ENCODE results near the gene MYO16.

Gene MYO16

DNA sequence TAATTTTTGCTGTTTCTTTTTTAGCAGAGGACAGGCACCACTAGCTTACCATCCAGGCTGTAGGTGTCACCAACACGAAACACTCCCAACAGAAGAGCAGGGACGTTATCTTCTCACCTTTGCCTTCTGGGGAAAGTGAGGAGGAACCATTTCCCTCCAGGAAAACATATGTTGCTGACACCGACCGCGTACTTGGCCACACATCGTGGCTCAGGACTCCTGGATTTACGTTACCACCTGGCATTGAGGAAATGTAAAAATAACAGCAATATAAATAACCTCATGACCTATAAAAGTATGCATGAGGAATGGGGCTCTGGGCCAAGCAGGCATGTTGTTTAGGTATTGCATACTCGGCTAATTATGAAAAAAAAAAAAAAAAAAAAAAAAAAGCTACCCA, 525.1 kb downstream of the MYO16 start:
- DNase-seq (ENCODE audit: low spot score) = no peak

DNA sequence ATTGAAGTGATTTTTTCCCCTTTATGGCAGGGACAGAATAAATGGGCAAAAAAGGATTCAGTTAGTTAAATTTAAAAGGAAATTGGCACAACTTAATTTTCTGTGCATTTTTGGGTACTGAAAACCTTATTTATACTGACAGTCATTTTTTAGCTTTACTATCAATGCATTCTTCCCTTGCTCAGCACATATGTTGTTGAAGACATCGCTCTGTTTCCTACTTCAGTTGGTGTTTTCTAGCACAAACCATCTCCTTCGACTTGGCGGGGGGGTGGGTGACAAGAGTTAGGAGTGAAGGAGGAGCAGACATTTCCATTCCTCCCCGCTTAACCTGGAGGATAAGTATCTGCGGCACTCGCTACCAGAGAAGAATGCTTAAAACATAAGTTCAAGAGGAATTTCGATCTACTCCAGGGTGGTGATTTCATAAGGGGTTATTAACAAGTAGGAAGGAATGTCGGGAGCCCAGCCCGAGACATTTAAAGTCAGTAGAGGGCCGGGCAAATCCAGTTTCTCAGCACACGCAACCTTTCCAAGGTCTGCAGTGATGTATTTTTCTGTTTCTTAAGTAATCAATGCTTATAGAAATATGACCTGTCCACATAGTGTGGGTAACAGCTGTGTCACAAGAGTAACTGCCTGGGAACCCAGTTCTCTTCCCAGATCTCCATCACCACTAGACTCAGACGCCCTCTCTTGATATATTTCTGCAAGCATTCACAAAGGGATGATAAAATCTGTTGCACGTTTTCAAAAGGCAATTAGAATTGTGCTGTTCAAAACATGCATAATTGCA, 525.8 kb downstream of the MYO16 start:
- DNase-seq (ENCODE audit: low spot score) = no peak

DNA sequence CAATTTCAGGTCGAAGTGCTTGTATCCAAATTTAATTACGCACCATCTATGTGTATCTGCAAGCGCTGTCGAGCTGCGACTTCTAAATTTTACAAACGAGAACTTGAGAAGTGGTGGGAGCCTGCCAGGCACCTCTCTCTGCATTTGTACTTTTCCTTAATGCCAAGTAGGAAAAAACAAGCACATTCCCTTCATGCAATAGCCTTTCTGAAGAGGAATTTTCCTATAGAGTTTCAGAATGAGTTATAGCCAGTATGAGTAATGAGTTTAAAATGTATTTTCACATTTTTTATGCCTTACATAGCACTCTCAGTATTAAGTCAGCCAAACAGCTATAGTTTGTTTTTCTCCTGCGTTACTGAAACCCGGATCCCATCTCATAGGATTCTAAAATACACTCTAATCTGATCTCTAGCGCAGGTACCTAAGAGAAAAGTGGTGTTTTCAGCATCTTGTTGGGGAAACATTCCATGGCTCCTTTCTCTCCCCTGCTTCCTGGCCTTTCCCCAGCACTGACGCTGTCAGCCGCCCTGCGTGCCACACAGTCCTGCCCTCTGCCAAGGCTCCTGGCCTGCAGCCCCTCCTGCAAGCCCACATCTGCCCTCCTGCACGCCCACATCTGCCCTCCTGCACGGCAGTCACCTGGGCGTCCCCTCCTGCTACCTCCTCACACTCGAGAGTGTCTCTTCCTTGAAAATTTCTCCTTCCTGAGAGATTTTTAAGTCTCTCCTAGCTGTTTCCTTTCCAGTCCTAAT, 526.9 kb downstream of the MYO16 start:
- DNase-seq (ENCODE audit: low spot score) = peak; percentile 55

DNA sequence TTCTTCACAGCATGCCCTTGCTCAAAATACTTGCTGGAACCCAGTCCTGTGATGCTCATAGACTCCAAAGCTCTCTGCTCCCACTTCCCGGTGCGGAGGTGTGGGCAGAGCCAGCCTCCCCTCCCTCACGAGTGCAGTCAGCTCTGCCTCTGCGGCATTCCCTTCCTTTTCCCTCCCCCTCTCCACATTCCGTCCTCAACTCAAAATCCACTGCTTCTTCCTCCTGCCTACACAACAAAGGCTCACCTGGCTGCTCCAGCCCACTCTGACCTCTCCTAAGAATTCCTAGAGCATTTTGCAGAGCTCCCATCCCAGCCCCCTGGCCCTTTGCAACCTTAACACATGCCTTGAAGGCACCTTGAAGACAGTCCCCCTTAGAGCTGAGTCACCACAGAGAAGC, 527.9 kb downstream of the MYO16 start:
- DNase-seq (ENCODE audit: low spot score) = peak; percentile 2

DNA sequence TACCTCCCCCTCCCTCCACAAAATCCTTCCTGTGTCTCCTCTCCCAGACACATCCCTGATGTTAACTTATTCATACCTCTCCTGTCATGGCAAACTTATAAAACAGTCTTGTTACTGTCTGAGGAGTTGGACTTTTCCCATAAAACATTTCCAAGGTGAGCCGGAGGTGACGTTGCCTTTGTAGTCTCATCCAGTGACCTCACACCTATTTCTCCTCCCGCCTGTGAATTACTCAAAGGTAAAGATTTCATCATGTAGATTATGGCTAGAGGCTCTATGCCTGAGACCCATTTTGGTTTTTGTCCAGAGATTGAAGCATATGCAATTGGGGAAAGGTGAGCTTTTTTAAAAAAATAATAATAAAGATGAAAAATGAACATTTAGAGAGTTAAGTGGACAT, 529.0 kb downstream of the MYO16 start:
- no peak for DNase-seq (ENCODE audit: low spot score)

DNA sequence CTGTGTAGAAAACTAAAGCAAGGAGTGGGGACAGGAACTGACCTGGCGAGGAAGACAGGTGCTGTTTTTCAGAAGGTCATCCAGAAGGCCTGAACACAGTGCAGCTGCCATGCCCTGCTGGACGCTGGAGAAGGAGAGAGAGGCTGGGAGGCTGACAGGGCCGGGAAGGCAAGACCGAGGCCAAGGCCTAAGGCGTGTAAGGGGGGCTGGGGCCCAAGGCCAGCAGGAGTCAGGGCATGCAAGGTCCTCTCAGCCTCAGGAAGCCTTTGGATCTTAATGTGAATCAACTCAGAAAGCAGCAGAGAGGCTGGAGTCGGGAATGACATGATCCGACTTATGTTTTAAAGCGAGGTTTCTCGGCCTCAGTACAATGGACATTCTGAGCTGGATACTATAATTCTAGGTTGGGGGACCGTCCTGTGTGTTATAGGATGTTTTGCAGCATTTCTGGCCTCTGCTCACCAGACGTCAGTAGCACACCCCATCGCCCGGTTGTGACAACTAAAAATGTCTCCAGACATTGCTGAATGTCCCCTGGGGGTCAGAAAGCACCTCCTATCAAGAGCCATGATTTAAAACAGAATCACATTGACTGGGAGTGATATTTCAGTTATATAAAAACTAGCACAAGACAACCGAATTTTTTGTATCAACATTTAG, 530.4 kb downstream of the MYO16 start:
- no peak for DNase-seq (ENCODE audit: low spot score)

DNA sequence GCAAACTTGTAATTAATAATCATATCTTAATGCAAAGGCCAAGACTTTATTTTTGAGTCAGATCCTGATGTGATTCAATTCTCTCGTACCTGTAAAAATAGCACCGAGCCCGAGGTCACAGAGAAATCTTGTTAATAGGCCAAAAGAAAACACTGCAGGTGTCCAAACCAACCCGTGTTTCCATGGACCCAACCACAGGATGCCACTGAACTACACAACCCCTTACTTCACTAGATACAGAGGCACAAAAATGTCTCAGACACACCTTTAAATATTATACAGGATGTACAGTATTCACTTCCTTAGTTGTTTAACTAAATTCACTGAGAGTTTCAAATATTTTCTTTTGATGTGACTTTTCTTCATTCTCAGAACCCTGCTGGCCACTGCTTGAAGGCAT, 530.9 kb downstream of the MYO16 start:
- DNase-seq (ENCODE audit: low spot score) = no peak

DNA sequence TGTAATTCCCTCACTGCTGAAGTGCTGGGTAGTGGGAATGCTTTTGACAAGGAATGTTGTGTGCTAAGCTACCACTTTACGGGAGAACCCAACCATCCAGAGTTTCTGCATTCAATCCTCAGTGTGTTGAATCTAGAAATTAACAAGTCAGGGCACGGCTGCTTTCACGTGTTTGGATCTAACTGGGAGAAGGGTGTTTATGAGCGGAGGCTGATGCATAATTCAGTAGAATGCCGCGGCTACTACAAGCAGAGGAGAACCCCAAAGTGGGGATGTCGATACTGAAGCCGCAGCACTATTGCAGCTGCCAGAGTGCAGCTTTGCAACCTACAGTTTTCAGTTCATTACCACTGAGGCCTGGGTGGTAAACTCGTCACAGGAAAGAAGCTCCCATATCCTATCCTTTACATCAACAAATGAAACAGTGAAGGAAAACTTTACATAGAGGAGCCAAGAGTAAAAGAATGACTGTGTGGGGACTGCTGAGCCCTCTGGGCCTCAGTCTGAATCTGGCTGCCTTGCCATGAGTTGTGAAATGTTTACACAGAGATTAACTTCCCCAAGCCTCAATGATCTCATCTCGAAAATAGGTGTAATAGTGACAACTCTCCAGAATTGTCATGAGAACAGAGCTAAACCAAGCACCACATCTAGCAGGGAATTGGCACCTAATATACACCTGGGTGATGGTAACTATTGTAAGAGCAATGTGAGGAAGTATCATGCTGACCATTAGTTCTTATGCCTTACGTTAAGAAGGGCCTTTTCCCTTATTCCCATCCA, 531.7 kb downstream of the MYO16 start:
- DNase-seq (ENCODE audit: low spot score) = no peak

DNA sequence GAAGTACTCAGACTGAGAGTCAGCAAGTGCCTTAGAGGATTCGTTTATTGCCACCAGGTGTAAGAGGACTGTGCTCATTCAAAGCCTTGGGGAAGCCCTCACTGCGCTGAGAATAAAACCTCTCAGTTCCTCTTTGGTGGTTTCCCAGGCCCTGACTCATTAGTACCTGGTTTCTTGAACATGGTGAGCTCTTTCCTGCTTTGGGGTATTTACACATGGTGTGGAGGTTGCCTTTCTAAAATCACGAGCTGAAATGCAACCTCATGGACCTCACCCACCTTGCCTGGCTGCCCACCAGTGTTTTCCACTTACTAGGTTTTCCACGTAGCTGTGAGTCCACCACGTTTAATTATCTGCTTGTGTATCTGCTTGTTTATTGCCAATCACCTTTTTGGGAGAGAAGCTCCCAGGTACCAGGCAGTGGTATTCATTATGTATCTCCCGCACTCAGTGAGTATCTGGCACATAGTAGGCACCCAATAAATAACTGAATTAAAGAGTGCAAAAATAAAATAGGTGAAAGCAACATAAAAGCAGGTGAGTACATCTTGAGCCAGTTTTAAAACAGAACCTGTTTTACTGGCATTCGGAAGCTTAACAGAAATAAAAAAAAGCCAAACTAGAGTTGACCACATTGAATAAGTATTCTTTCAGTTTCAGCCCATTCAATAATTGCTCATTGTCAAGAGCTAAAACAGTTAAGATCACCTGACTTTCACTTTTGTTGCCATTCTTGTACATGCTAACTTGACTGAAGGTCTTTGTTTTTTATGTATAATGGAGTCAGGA, 533.0 kb downstream of the MYO16 start:
- DNase-seq (ENCODE audit: low spot score) = no peak

DNA sequence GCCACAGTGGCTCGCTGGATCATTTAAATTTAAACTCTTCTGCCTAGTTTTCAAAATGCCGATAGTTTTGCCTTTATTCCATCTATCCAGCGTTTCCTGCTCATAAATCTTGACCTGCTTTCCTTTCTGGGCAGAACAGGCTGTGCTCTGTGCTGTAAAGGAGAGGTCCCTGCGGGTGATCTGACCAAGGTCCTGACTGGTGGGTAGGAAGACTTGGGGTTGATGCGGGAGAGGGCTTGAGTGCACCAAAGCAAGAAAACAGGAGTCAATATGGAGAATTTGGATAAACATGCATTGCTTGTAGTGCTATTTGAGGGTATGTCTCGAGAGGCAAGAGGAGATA, 533.6 kb downstream of the MYO16 start:
- no peak for DNase-seq (ENCODE audit: low spot score)

DNA sequence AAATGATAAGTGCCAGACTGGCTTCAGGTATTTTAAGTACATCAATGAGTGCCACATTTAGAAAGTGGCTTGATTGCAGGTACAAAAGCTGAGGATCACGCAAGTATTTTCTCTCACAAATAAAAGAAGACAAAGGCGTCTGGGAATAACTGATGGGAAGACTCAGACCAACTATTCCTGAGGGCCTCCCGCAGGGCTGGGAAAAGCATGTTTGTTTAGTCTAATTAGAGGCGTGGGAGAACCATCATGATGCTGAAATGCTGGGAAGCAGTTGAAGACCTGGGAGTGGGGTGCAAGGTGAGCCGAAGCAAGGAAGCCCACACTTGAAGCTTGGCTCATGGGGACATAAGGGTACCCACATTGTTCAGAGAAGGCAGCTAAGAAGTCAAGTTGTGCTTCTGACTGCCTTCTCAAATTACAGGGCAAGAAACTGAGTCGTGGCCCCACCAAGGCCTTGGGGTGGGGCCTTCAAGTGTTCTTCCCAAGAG, 536.0 kb downstream of the MYO16 start:
- DNase-seq (ENCODE audit: low spot score) = no peak

DNA sequence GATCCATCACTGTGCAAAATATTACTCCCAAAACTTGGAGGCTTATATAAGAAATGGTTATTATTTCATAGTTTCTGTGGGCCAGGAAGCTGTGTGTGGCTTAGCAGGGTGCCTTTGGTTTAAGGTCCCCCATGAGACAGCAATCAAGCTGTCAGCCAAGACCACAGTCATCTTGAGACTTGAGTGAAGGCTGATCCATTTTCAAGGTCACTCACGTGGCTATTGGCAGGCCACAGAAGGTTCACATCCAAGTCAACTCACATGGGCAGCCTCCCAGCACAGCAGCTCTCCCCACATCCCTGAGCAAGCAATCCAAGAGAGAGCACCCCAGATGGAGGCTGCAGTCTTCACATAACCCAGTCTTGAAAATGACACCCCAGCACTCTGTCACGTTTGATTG, 537.4 kb downstream of the MYO16 start:
- no peak for DNase-seq (ENCODE audit: low spot score)

DNA sequence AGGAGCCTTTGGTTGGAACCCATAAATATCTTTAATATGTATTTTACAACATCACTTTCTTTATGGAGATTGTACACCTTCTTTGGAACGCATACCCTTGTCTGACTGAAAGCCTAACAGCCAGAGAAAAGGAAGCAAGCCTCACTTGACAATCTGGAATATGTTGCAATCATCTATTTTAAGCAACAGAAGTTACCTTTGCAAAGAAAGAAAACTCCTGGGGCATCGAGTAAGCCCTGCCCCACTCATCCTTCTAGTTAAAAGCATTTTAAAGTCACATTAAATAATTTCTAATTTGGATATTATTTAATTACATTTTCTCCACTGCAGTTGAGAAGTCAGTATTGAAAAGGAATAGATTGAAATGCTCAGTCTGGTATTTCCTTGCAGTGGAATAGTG, 542.7 kb downstream of the MYO16 start:
- no peak for DNase-seq (ENCODE audit: low spot score)

DNA sequence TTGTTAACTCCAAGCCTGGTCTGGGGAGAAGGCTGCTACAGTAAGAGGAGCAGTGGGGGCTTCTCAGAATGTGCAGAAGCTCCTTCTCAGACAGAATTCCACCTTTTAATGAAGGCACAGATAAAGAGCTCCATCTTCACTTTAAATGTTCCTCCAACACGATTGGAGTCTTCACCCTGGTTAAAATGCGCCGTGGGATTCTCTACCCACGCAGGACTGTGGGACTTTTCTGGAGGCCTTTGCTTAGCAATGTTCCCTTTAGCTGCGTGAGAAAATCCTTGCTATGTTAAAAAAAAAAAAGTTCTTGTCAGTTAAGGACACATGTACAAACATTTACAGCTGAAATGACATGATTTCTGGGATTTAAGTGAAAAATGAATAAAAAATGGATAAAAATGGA, 546.3 kb downstream of the MYO16 start:
- no peak for DNase-seq (ENCODE audit: low spot score)

DNA sequence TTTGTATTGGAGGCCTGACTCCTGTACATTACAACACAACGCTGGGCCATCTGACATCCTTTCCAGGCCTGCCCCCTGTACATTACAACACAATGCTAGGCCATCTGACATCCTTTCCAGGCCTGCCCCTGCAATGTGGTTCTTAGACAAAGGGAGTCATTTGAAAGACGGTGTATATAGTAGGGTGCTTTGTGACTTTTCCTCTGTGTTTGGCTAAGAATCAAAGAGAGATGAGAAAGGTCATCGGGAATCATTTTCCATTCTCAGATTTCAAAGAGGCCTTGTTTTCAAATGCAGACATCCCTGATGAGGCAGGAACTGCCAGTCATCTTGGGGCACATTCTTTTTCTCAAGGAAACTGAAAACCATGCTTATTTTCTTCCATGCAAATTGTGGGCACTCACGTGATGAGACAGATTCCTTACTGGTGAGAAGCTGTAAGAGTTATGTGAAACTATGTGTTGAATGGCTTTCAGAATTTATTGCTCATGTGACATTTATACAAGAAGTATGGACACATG, 551.6 kb downstream of the MYO16 start:
- DNase-seq (ENCODE audit: low spot score) = peak; percentile 71

DNA sequence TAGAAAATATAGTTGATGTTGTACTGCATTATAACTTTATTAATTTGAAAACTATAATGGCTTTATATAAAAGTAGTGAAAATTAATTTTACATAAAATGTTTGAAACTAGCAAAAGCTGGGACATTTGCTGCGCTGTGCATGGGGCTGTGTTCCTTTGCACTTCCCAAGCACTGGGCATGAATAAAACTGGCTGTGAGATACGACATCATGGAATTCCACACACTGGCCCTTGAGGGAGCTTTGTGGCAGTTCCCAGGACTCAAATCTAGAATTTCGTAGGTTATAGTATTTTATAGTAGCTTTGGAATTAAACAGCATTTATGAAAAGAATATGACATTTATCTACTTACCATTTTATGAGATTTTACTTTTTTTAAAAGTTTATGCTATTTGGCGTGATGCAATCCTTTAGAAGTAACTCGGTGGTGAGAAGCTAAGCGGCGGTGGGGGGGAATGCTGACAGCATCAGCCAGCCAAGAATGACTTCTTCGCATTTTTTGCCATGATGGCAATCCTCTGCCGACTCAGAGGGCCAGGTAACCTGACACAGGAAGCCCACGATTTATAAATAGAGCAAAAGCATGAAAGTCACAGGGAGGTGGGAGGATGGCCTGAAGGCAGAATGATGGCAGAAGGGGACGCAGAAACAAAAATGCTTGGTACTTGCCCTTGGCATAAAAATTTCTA, 553.5 kb downstream of the MYO16 start:
- no peak for DNase-seq (ENCODE audit: low spot score)

DNA sequence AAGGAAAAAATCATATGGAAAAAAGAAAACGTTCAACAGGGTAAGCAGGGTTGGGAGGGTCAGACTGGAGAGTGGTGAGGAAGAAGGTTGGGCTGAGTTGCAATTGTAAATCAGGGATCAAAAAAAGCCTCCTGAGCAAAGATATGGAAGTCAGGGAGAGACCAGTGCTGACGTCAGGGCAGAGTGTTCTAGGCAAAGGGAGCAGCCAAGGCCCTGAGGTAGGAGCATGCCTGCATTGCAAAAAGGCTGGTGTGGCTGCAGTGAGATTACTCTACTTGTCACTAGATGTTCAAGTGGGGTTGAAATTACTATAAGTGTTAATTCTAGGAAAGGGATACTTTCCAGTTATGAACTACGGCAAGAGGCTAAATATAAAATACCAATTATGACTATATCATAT, 562.0 kb downstream of the MYO16 start:
- DNase-seq (ENCODE audit: low spot score) = no peak

DNA sequence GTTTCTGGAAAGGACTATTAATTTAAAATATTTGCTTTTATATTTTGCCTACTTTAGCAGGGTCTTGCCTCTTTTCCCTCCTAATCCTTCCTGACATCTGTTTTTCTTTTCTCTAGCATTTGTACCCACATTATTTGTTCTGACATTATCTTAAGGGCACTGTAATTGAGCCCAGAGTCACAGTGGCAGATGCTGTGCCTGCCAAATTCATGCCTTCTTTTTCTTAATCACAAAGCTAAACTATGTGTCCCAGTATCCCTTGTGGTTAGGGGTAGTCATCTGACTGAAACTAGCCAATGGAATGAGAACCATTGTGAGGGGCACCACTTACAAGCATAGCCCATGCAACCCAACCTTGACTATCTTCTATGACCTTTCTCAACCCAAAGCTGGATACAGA, 562.9 kb downstream of the MYO16 start:
- DNase-seq (ENCODE audit: low spot score) = no peak

DNA sequence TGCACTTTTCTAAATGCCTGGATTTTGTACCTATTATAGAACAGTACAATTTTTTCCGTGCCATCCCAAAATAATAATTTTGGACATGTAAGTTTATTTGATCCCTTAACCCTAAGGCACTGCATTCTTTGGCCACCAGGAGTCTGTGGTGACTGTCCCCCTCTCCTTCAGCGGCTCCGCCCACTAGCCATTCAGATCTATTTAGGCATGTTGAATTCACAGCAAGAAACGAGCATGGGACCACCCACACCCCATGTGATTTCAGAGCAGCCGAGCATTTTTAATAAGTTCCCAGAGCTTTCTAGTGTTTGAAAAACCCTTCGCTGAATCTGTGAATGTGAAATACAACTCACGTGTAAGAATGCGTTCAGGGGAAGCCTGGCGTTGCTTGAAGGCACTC, 567.5 kb downstream of the MYO16 start:
- DNase-seq (ENCODE audit: low spot score) = no peak

DNA sequence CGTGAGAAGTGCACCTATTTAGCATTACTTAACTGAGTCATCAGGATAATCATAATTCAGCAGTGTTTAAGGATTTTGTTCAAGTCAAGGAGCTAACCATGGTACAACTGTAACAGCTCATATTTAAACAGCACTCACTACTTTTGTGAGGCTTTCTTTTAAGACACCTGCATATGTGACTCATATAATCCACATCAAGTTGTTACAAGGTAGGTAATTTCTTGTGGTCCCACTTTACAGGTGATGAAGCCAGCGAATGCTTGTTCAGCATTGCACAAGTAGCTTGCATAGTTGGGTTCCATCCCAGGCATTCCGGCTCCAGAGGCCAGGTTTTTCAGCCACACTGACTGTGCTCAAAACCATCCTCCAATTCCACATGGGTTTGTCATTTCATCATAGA, 569.2 kb downstream of the MYO16 start:
- no peak for DNase-seq (ENCODE audit: low spot score)

DNA sequence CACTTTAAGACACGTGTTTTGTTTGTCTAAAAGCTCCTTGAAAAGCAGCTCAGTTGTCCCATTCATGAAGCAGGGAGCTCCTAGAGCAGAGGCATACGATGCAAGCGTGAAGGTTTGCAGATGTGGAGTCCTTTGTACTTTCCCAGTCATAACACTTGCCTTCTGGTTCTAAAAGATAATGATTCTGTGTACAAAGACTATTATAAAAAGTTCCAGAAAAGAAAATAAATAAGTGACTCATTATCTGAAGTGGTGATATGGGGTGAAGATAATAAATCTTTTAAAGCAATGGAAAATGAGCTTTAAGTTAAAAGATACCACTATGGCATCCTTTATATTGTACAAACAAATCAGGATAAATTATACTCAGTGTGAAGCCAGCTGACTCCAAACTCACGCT, 569.9 kb downstream of the MYO16 start:
- DNase-seq (ENCODE audit: low spot score) = no peak
